Lower leg skin (tissue), 3 donors: ENCODE measurements around the gene FGFBP2.

ENCODE experiments used
- CTCF ChIP-seq, 3 donors: fragments of 450-650 bp; IDR thresholded peaks; one replicate each; pipeline ENCODE4 v1.5.1; 2016; ENCODE audit warnings: antibody characterized with exemption in 3 of 3, mild to moderate bottlenecking in 3 of 3, moderate library complexity in 2 of 3
- POLR2A ChIP-seq, 2 donors: fragments of 450-650 bp; IDR thresholded peaks; one replicate each; pipeline ENCODE4 v1.6.1; 2016 to 2017; ENCODE audit warnings: antibody characterized with exemption in 2 of 2, mild to moderate bottlenecking in 1 of 2, moderate library complexity in 1 of 2

GRCh38 chr4:15968551-15969300 is 5.8 kb upstream of the FGFBP2 start:
- TF ChIP-seq CTCF (IDR thresholded peaks at IDR 0.05) (no peak), POLR2A (IDR thresholded peaks at IDR 0.05) (no peak)
